HK-2 (cell line): Measurements from ENCODE around the gene ZNF785.
"Not testable (repeated sequence)": the region's sequence is repeated elsewhere in the genome, so short reads cannot be mapped to it uniquely, and the experiment has no call there.

Experiments
- DNase-seq: peaks from one replicate; pipeline ENCODE4 v3.0.0-alpha.2; 2018; ENCODE audit not compliant: unreplicated experiment

The ZNF785 gene

DNA sequence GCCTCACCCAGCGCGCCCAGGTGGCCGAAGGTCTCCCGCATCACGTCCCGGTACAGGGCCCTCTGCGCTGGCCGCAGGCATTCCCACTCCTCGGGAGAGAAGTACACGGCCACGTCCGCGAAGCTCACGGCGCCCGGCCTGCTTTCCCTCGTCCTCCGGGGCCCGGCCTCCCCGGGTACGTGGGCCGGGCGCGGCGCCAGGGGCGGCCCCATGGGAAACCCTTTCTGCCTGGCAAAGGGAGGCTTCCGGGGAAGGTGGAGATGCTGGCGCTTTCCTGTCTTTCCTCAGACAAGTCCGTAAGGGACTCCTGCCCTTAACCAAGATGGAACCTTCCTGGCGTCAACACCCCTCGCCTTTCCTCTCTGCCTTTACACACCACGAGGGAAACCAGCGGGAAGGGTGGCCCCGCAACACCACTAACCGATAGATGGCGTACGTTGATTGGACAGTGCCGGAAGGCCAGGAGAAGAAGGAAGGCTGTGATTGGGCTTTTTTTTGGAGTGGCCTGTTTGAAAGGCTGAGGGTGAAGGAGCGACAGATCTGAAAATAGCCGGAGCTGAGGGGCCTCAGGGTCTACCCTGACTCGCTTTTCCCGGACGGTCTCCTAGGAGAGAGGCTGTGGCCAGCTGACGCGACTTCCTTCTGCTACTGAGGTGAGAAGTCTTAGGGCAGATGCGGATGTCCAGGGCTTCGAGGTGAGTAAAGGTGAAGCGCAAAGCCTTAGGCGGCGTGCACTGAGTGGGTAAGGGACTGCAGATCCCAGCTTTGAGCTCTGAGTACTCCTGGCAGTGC lies at the start of gene ZNF785:
ZNF785 (minus strand) TSS at position 298 of the 792 bp plus-strand sequence; CDS start at position 212, 86 bp downstream.
- peak; percentile 92 for DNase-seq

DNA sequence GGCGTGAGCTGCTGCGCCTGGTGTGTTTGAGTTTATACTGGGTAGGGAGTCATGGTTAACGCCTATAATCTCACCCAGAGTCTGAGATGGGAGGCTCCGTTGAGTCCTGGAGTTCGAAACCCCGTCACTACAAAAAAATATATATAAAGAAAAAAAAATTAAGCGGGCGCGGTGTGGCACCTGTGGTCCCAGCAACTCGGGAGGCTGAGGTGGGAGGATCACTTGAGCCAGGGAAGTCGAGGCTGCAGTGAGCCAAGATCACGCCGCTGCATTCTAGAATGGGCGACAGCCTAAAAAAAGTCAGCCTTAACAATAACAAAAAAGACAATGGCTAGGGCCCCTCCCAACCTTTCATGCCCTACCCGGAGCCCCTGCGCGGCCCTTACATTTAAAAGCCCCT lies 48.0 kb upstream of the ZNF785 start:
- no peak for DNase-seq

DNA sequence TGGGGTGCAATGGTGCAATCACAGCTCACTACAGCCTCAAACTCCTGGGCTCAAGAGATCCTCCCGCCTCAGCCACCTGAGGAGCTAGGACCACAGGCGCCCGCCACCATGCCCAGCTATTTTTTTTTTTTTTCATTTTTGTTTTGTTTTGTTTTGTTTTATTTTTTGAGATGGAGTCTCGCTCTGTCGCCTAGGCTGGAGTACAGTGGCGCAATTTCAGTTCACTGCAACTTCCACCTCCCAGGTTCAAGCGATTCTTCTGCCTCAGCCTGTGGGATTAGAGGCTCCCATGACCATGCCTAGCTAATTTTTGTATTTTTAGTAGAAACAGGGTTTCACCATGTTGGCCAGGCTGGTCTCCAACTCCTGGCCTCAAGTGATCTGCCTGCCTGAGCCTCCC lies 47.0 kb upstream of the ZNF785 start:
- DNase-seq = not testable (repeated sequence)

DNA sequence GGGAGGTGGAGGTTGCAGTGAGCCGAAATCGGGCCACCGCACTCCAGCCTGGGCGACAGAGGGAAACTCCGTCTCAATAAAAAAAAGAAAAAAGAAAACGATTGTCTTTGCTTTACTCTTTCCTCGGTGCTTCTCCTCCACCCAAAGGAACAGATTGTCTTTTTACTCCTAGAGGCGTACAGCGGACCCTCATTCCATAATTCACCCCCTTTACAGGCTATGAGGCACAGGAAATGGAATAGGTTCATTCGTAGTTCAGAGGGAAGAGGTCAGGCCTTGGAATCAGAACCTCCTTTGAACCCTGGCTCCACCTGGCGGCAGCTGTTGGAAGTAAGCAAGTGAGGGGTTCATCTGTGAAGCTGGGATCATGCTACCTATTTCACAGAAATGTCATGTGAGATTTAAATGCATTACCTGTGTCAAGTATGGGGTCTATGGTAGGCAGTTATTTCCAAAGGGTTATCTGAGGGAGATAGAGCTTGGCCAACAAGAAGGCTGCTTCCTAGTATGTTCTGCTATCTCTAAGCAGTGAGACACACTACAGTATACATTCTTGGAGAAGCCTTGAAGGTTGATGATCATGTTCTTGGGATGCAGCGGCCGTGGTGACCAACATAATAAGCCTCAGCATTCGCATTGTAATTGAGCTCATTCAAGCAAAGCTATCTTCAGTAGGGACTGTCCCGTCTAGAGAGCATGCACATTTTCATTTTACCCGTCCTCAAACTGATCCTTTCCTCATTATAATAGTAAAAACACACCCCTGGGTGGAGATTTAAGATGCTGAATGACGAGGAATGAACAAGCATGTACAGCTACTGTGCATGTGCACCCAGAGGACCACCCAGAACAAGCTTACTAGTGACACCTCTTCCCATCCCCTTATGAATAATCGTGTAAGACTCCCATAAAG lies 43.4 kb upstream of the ZNF785 start:
- peak; percentile 72 for DNase-seq

DNA sequence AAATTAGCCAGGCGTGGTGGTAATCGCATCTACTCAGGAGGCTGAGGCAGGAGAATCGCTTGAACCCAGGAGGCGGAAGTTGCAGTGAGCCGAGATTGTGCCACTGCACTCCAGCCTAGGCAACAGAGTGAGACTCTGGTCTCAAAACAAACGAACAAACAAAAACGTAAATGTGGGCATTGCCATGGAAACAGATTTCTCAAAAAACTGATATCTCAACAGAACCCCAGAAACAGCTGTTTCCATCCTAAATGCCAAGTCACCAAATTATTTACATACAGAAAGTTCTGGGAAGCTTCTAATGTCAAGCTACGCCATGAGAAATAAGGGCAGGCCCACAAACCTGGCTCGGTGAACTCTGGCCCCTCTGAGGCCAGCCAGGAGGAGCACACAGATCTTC lies 40.7 kb upstream of the ZNF785 start:
- no peak for DNase-seq

DNA sequence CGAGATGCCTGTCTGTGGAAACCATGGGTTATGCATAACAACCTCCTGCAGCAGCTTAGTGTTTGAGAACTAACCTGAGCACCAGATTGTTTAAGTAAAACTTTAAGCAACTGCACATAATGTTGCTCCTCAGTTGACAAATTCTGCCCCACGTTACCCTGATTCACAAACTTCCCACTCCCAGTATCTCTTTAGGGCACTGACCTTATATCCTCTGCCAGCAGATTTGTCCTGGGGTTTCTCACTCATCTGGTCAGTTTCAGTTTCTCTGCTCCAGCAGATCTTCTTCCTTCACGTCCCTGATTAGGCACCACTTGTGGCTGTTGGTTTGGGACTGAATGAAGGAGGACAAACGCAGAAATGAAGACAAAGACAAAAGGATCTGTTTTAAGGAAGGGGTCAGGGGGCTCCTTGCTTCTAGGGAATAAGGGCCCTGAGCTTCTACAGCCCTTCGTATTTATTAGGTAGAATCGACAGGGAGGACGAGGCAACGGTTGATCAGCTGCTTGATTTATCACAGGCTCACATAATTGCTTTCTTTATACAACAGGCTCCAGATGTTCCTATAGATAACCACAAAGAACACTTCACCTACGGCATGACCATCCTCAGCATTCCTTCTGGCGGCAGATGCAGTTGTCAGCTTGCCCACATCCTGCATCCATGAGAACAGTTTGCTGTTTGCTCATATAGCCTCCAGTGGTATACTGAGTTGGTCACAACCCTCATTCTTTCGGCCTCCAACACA lies 38.2 kb upstream of the ZNF785 start:
- no peak for DNase-seq

DNA sequence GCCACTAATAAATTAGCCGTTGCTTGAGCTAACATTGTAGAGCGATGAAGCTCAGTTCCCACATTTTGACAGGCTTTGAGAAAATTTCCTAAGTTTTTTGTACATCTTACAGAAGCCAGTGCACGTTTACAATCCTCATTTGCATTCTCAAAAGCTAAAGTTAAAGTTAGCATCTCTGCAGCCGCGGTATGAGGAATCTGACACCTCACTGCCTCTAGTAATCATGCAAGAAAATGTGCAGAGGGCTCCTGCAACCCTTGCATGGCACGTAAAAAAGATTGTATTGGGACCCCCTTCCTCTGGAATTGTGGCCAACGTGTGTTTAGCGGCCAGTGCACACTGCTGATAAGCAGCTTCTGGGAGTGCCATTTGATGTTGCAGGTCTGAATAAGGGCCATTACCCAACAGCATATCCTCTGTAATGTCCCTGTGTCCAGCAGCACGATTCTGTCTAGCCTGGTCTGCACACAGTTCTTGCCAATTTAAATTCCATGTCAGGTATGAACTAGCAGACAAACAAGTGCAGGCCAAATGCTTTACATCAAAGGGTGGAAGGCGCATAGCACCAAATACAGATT lies 37.0 kb upstream of the ZNF785 start:
- DNase-seq = no peak

DNA sequence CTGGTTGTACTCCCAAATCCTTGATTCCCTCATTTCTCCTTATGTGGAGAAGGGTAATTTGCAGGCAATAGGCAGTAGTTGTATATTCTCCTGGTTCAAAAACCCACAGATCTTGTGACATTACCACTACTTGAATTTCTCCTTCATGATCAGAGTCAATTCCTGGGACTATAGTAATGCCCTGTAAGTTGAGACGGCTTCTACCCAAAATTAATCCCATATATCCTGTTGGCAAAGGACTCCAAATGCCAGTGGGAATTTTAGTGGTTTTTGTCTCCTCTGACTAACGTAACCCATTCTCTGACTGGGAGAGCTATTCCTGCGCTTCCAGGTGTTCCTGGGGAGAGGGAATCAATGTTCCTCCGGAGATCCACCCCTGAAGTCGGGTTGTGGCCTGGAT lies 36.3 kb upstream of the ZNF785 start:
- no peak for DNase-seq

DNA sequence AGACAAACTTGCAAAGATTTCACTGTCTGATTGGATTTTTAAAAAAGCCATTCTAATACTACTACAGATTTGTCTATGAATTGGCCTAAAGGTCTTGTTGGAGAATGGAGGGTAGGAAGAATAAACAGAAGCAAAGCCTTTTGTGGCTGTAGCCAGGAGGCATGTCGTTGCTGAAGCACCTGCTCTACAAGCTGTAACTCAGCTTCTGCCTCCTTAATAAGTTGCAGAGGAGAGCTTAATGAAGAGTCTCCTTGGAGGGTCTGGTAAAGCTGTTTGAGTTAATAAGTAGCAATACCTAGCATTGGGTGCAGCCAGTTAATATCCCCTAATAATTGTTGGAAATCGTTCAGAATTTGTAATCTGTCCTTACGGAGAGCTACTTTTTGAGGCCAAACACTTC lies 34.7 kb upstream of the ZNF785 start:
- DNase-seq = no peak

DNA sequence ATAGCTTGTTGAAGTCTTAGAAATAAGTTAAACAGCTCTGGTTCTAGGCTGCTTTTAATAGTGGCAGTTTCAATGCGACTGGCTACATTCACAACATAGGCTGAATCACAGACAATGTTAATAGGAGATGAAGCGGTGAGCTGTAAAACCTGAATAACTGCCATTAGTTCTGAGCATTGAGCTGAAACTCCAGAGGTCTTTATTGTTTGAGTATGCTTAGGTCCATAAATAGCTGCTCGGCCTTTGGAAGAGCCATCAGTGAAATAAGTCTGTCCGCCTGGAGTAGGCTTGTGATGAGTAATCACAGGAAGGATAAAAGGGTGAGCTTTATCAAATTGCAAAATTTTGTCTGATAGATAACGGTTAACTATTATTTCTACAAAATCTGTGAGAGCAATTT lies 34.1 kb upstream of the ZNF785 start:
- no peak for DNase-seq

DNA sequence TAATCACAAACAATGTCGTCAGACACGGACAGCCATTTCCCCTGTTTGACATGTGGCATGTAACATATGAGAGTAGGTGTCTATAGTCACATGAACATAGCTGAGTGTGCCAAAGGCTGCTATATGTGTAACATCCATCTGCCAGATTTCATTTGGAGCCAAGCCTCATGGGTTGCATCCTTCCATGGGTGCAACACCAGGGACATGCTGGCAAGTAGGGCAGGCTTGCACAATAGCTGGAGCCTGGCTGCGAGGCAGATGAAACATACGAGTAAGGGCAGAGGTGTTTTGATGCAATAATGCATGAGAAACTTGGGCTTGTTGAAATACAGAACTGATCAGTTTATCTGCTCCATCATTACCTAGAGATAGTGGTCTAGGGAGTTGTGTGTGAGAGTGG lies 33.7 kb upstream of the ZNF785 start:
- DNase-seq = no peak

DNA sequence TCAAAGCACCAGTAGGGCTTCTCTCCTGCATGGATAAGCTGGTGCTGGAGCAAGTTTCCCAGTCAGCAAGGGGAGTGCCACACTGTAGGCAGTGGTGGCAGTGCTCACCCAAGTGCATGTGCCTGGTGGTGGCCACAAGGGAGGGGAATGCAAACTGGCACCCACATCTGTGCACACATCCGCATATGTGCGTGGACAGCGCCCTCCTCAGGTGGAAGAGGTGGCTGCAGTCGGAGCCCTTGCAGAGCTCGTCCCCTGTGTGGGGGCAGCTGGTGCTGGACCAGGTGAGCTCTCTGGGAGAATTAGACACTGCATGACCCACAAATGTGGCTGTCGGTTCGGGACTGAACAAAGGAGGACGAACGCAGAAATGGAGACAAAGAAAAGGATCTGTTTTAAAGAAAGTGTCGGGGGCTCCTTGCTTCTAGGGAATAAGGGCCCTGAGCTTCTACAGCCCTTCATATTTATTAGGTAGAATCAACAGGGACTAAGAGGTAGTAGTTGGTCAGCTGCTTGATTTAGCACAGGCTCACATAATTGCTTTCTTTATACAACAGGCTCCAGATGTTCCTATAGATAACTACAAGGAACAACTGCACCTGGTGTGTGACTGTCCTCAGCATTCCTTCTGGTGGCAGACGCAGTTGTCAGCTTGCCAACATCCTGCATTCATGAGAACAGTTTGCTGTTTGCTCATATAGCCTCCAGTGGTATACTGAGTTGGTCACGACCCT lies 30.0 kb upstream of the ZNF785 start:
- DNase-seq = no peak

DNA sequence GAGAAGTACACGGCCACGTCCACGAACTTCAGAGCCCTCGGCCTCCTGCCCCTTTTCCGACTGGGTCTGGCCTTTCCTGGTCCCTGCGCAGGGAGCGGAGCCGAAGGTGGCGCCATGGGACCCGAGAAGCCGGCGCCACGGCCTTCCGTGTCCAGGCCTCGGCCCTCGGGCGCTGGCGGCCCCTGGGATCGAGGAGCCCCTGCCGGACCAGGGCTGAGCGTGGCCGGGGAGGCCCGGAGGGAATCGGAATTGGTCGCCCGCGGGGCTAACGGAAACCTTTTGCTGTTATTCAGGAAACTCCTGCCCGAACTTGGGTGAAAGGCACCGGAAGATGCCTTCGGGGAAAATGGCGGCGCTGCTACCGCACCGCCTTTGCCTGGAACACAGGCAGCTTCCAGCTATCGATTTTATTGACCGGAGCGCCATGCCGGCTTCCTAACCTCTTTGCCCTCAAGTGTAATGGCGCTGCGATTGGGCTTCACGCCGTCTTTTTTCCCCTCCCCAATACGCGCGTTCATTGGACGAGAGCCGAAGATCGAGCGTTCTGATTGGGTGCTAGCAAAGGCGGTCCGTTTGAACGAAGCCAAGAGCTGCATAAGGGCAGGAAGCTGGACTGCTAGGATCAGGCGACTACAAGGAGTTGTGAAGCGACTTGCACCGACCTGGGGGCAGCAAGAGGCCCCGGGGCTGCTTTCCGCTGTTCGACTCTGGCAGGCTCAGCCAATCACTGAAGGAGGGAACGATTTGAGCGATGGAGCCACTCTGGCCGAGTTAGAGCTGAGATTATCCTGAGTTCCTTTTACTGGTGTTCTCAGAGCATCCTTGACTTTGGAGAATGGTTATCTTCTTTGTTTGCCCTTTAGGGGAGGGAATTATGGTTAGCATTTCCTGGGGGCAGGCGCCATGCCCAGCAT lies 24.7 kb upstream of the ZNF785 start, which contains the start of gene ZNF689:
ZNF689 (minus strand) TSS at position 464 of the 914 bp plus-strand sequence; CDS start at position 116, 348 bp downstream.
- DNase-seq = peak; percentile 94

DNA sequence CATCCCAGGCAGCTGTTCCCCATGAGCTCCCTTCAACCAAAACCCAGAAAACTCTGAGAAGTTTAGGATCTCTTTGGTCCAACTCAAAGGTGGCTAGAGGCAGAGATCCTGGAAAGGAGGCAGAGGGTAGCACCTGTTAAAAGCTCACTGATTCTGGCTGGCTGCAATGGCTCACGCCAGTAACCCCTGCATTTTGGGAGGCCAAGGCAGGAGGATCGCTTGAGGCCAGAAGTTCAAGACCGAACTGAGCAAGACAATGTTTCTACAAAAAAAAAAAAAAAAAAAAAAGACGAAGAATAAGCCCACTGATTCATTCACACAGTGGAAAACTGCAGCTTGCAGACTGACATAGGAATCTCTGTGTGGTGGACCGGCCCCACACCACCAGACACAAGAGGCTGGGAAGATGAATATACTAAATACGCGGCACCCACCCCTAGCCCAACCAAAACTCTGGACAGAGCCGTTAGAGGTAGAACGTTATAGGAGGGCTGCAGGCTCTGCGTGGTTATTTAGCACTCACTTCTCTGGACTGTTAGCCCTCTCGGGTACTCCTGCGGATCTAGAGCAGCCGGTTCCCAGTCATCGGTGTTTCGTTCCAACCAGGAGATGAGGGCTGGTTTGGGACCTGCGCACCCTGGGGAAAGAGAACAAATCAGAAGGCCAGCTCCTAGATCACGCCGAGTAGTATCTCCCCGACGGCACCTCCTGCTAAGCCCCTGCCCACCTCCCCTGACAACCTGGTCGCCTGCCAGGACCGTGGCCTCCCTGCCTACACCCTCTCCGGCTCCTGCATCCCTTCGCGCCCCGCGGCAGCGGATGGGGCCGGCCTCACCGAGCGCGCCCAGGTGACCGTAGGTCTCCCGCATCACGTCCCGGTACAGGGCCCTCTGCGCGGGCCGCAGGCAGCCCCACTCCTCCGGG lies 23.8 kb upstream of the ZNF785 start:
- peak; percentile 42 for DNase-seq

DNA sequence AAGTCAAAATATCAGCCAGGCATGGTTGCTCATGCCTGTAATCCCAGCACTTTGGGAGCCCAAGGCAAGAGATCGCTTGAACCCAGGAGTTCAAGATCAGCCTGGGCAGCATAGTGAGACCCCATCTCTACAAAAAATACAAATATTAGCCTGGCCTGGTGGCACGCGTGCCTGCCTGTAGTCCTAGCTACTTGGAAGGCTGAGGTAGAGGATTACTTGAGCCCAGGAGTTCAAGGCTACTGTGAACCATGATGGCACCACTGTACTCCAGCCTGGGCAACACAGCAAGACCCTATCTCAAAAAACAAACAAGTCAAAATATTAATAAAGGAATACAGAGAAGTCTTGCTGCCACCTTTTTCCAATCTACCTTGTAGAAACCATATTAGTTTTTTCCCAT lies 20.5 kb upstream of the ZNF785 start:
- no peak for DNase-seq

DNA sequence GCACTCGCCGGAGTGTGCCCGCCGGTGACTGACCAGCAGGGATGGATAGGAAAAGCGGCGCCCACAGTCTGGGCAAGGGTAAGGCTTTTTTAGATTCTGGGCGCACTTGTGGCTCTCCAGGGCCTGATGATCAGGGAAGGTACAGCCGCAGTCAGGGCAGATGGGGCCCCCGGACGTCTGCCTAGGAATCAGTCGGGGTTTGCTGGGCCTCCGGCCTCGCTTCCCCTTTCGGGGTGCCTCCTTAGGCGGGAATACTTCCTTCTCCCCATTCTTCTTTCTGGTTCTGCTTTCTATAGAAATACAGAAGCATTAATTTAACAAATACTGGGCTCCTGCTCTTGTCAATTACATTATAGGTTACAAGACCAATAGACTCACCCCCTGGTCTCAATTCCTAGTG lies 19.7 kb upstream of the ZNF785 start:
- DNase-seq = no peak

DNA sequence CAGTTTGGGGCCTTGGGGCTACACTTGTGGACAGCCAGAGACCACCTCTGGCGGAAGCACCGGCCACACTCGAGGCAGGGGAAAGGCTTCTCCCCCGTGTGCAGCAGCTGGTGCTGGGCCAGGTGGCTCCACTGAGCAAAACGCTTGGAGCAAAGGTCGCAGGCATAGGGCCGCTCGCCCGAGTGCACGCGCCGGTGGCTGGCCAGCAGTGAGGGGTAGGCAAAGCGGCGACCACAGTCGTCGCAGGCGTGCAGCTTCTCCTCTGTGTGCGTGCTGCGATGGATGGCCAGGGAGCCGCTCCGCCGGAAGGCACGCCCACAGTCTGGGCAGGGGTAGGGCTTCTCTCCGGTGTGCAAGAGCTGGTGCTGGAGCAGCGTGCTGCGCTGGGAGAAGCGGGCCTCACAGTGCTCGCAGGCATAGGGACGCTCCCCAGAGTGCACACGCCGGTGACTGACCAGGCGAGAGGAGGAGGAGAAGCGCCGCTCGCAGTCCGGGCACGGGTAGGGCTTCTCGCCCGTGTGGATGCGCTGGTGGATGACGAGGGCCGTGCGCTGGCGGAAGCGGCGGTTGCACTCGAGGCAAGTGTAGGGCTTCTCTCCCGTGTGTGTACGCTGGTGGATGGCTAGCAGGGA lies 18.9 kb upstream of the ZNF785 start:
- no peak for DNase-seq

DNA sequence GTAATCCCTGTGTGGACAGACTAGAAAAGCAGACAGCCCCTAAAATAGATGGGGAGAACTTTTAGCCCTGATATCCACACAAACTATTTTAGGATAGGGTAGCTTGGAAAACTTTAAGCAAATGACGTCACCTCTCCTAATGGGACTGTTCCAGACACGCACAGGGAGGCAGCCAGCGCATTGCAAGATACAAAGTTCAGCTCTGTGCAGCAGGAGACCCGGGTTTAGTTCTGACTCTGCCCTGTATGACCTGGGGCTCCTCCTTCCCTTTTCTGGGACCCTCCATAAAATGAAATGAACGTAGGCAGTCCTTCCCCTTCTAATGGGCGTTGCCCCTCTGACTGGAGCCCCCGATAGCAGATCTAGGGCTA lies 18.4 kb upstream of the ZNF785 start:
- DNase-seq = no peak
